Measurements from ENCODE around the gene USP28. TPM values are rescaled to one million over a fixed set of nuclear protein-coding genes. Genes with fewer than 3 reads are reported as not detected.

USP28 gene
- total and polyA plus RNA-seq, 2 of the 8 experiments (the other 6 are each of a cell fraction or from before 2014, with no cell fraction given) = 82.6 to 119 TPM

DNA sequence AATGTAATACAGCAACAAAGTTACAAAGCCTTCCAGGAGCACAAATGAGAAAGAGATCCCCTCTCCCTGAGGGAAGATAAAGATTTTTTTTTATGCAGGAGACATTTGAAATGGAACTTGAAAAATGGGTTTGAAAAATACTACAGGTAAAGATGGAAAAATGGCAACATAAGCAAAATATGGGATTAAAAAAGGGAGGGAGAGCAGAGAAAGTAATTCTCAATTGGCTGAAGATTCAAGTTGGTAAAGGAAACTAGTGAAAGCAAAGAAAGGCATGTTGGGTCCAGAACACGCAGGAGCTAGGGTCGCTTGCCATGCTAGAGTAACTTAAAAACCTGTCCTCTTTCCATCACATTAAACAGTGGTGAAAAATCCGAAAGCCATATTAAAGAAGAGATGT is 103.4 kb downstream of the USP28 start:
- ChIA-PET POLR2A (ENCODE audit: partially characterized antibody) (no interaction called here), CTCF (ENCODE audit: partially characterized antibody) (interaction anchor here (0.6 kb wide), 1 partner anchor 1105 kb away, joined by 3 read pairs; no protein-coding TSS in a partner anchor)
- H3K23ac ChIP-seq (ENCODE audit: insufficient read length) = no peak overlapping the region
- H3K4me2 ChIP-seq (ENCODE audit: insufficient read depth in 1 of 2, low read depth in 2 of 2, low read length in 2 of 2) = no peak overlapping the region; a peak in 1 of 4 replicates
- H3K14ac ChIP-seq (ENCODE audit: insufficient read length) = no peak overlapping the region
- H4K20me1 ChIP-seq (replicated peaks in 1 of 2; ENCODE audit: control insufficient read depth in 1 of 2, insufficient read depth in 2 of 2, low read length in 2 of 2) = peaks cover 0 to 2% of the 10 kb centered on the region in 2 experiments
- 84% methylated on average over 3 of the region's 3 CpGs; no CpG with 5 or more reads in 1 of the 2 experiments for WGBS, 2 experiments (ENCODE audit: extremely low coverage in 1 of 2, insufficient coverage in 1 of 2, insufficient read length in 1 of 2, insufficient replicate concordance in 2 of 2, low coverage in 1 of 2, low lambda C conversion rate in 2 of 2, missing lambda C conversion rate in 1 of 2)
- no peaks in the 10 kb centered on the region; the same call in 1 of the 2 replicates for H3K79me1 ChIP-seq (ENCODE audit: low read depth, low read length)
- no peaks in the 10 kb centered on the region for H3K23me2 ChIP-seq (ENCODE audit: low read depth, low read length)
- H2AFZ ChIP-seq (ENCODE audit: low read length) = no peak overlapping the region
- TF ChIP-seq POU5F1 (IDR thresholded peaks at IDR 0.05; ENCODE audit: low read depth, low read length) (no peak), ASH2L (IDR thresholded peaks at IDR 0.05; ENCODE audit: low read length) (no peak), RBBP5 (IDR thresholded peaks at IDR 0.05; ENCODE audit: borderline replicate concordance, low read depth, low read length) (no peak), GTF2F1 (IDR thresholded peaks at IDR 0.05; ENCODE audit: borderline replicate concordance, low read depth, low read length) (no peak)
- peaks cover 0 to 24% of the 10 kb centered on the region in 2 experiments; a peak in 2 of 4 replicates for H3K79me2 ChIP-seq (ENCODE audit: control insufficient read depth in 1 of 2, insufficient read depth in 2 of 2, low read length in 2 of 2)
- no peak for DNase-seq (ENCODE audit: low read depth in 1 of 2, low spot score in 2 of 2)
- no peak overlapping the region for H3K56ac ChIP-seq (replicated peaks; ENCODE audit: insufficient read length, low read depth, low read length)
- no peak overlapping the region for H3K27ac ChIP-seq (ENCODE audit: low read depth, low read length)
- H3K27me3 ChIP-seq (replicated peaks in 1 of 4; ENCODE audit: control insufficient read depth in 3 of 4, extremely low read depth in 1 of 4, insufficient read depth in 3 of 4, low read length in 3 of 4) = no peaks in the 10 kb centered on the region
- H3K4ac ChIP-seq (replicated peaks; ENCODE audit: insufficient read length, low read depth, low read length) = no peak overlapping the region
- no peak for FAIRE-seq
- H4K8ac ChIP-seq (ENCODE audit: extremely low read depth, insufficient read depth, low read length) = no peak overlapping the region
- peak overlapping the region in 1 of 4 experiments; percentile 93; a peak in 2 of 8 replicates for H3K4me3 ChIP-seq (ENCODE audit: extremely low read depth in 1 of 4, insufficient read depth in 2 of 4, low read depth in 3 of 4, low read length in 4 of 4)
- no peak overlapping the region for H3K9ac ChIP-seq (replicated peaks in 1 of 4; ENCODE audit: extremely low read depth in 1 of 4, low read depth in 3 of 4, low read length in 3 of 4)
- H3K18ac ChIP-seq (ENCODE audit: extremely low read depth, low read length) = no peak overlapping the region
- peaks cover 0 to 17% (median 5%) of the 10 kb centered on the region in 4 experiments; a peak in 5 of 8 replicates for H3K36me3 ChIP-seq (ENCODE audit: control insufficient read depth in 2 of 4, insufficient read depth in 4 of 4, low read length in 3 of 4)
- no peak overlapping the region for H2BK12ac ChIP-seq (ENCODE audit: low read depth, low read length)
- no peak overlapping the region for H2BK120ac ChIP-seq (replicated peaks; ENCODE audit: low read depth, low read length)
- no peak overlapping the region for H4K5ac ChIP-seq (ENCODE audit: insufficient read length, low read depth, low read length)
- H4K91ac ChIP-seq (replicated peaks; ENCODE audit: insufficient read length, low read length) = no peak overlapping the region
- no peak overlapping the region for H2BK5ac ChIP-seq (ENCODE audit: low read depth, low read length)
- H2BK20ac ChIP-seq (ENCODE audit: low read length) = no peak overlapping the region
- no peaks in the 10 kb centered on the region for H3K4me1 ChIP-seq (replicated peaks in 1 of 4; ENCODE audit: control insufficient read depth in 3 of 4, insufficient read depth in 4 of 4, low read length in 3 of 4)
- no peak overlapping the region for H2AK5ac ChIP-seq (ENCODE audit: low read depth, low read length)
- H3K9me3 ChIP-seq (ENCODE audit: insufficient read depth in 2 of 2, low read depth in 1 of 2, low read length in 1 of 2) = no peaks in the 10 kb centered on the region
- no peak overlapping the region for H2BK15ac ChIP-seq (ENCODE audit: low read length)

Measured in H1 (cell line).